Regular cardiac myocyte (primary cell): ENCODE data around the gene ETDB. TPM values are rescaled to one million over a fixed set of nuclear protein-coding genes. Genes with fewer than 3 reads are reported as not detected.

Experiments
- total RNA-seq: library from RNA; depleted of rRNA; stranded (reverse); fragments of >200 nt; gene quantifications from 2 replicates; pipeline ENCODE4 v1.2.3, GENCODE V29; 2014

Gene ETDB
- total RNA-seq = not detected in 2 replicates

GRCh38 chrX:135120056-135120576 is at the start of gene ETDB:
ETDB (minus strand) TSS chrX:135120526; CDS start chrX:135119261, 1,265 bp downstream.

Other genes with a start within 250 kb of the ETDB start
- 35.7 and 59.2 TPM in 2 replicates for gene MOSPD1, start 205.3 kb downstream of the ETDB start, total RNA-seq
- 5.4 and 7.3 TPM in 2 replicates for gene SMIM10, start 129.5 kb downstream of the ETDB start, total RNA-seq
- gene RTL8B, start 98.0 kb downstream of the ETDB start, total RNA-seq = 4.2 and 5.6 TPM in 2 replicates
- 27.2 and 29.0 TPM in 2 replicates for gene RTL8C, start 88.2 kb downstream of the ETDB start, total RNA-seq
- 2.1 and 3.1 TPM in 2 replicates for gene RTL8A, start 68.4 kb downstream of the ETDB start, total RNA-seq
- 0.77 and 7.3 TPM in 2 replicates for gene SMIM10L2B, start 21.8 kb downstream of the ETDB start, total RNA-seq
- gene CT55, start 50.9 kb upstream of the ETDB start, total RNA-seq = not detected in 2 replicates
- gene ETDA, start 131.5 kb upstream of the ETDB start, total RNA-seq = not detected in 2 replicates
- not detected in 2 replicates for gene ETDC, start 189.0 kb upstream of the ETDB start, total RNA-seq
- gene ZNF75D, start 223.6 kb upstream of the ETDB start, total RNA-seq = 4.4 and 7.3 TPM in 2 replicates
- 5.6 and 10.4 TPM in 2 replicates for gene ZNF449, start 224.3 kb upstream of the ETDB start, total RNA-seq